MCF 10A (cell line): Measurements from ENCODE around the gene PNPLA5. TPM values are rescaled to one million over a fixed set of nuclear protein-coding genes. Genes with fewer than 3 reads are reported as not detected.

Experiments used
- BruUV-seq: library from RNA; stranded (reverse); fragments of 400-500 nt; replicated peaks from 2 replicates; lab custom pipeline; 2021; lab: Mats Ljungman, UMichigan
- CTCF ChIA-PET: fragments of 300-600 bp; sonication (Branson Sonifier 250); formaldehyde crosslinking; extraction: SDS; loops from one replicate; lab custom pipeline; 2021; ENCODE audit warnings: antibody characterized with exemption, inconsistent platforms; lab: Yijun Ruan, JAX
- POLR2A ChIA-PET: fragments of 300-600, 350-650 bp; sonication (Branson Sonifier 250); formaldehyde crosslinking; extraction: SDS; loops from one replicate; lab custom pipeline; 2020; ENCODE audit warnings: antibody characterized with exemption, inconsistent platforms; lab: Yijun Ruan, JAX
- DNase-seq: peaks from one replicate; pipeline ENCODE4 v3.0.0-alpha.2; 2018; ENCODE audit not compliant: unreplicated experiment
- H3K27ac Mint-ChIP-seq: one replicate; pipeline ENCODE4 v1.8.0; 2022; ENCODE audit warnings: mild to moderate bottlenecking, low read depth, mixed read lengths; ENCODE audit not compliant: unreplicated experiment
- H3K27me3 Mint-ChIP-seq: one replicate; pipeline ENCODE4 v1.8.0; 2022; ENCODE audit warnings: mixed read lengths; ENCODE audit not compliant: insufficient read depth, unreplicated experiment
- H3K36me3 Mint-ChIP-seq: one replicate; pipeline ENCODE4 v1.8.0; 2022; ENCODE audit warnings: mild to moderate bottlenecking, moderate library complexity, mixed read lengths; ENCODE audit not compliant: insufficient read depth, unreplicated experiment
- H3K4me1 Mint-ChIP-seq: one replicate; pipeline ENCODE4 v1.8.0; 2022; ENCODE audit warnings: mixed read lengths; ENCODE audit not compliant: insufficient read depth, unreplicated experiment
- H3K4me3 Mint-ChIP-seq: one replicate; pipeline ENCODE4 v1.8.0; 2022; ENCODE audit warnings: mild to moderate bottlenecking, moderate library complexity, mixed read lengths; ENCODE audit not compliant: unreplicated experiment
- H3K9me3 Mint-ChIP-seq: one replicate; pipeline ENCODE4 v1.8.0; 2022; ENCODE audit warnings: mixed read lengths; ENCODE audit not compliant: unreplicated experiment
- intact Hi-C: fragments of 100-400 bp; cut with micrococcal nuclease; formaldehyde crosslinking; loops from 2 replicates; pipeline ENCODE4 v1.14.1; 2022
- total RNA-seq: library from RNA; stranded (reverse); gene quantifications from 2 replicates; pipeline ENCODE4 v1.2.3, GENCODE V29; 2022
- TF ChIP-seq, protein P1 (sequence below): fragments of 200-600 bp; IDR thresholded peaks from one replicate; pipeline ENCODE4 v1.8.0; 2022; ENCODE audit warnings: antibody characterized with exemption, mild to moderate bottlenecking; ENCODE audit not compliant: unreplicated experiment

PNPLA5 gene
- total RNA-seq, 1 experiment from 2014 or later, result not detected

GRCh38 chr22:43928468-43928867 lies 36.7 kb upstream of the PNPLA5 start:
- no peak overlapping the region for H3K27ac Mint-ChIP-seq
- DNase-seq, result no peak
- TF ChIP-seq, protein P1, sequence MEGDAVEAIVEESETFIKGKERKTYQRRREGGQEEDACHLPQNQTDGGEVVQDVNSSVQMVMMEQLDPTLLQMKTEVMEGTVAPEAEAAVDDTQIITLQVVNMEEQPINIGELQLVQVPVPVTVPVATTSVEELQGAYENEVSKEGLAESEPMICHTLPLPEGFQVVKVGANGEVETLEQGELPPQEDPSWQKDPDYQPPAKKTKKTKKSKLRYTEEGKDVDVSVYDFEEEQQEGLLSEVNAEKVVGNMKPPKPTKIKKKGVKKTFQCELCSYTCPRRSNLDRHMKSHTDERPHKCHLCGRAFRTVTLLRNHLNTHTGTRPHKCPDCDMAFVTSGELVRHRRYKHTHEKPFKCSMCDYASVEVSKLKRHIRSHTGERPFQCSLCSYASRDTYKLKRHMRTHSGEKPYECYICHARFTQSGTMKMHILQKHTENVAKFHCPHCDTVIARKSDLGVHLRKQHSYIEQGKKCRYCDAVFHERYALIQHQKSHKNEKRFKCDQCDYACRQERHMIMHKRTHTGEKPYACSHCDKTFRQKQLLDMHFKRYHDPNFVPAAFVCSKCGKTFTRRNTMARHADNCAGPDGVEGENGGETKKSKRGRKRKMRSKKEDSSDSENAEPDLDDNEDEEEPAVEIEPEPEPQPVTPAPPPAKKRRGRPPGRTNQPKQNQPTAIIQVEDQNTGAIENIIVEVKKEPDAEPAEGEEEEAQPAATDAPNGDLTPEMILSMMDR, result no peak
- H3K9me3 Mint-ChIP-seq, result no peaks in the 10 kb centered on the region
- peaks cover 19% of the 10 kb centered on the region for H3K4me1 Mint-ChIP-seq
- intact Hi-C loops, result no loop called here
- ChIA-PET CTCF (interaction anchor here (1.0 kb wide), 1 partner anchor 18 kb away, joined by 6 read pairs; no protein-coding TSS in a partner anchor), POLR2A (interaction anchor here (1.7 to 2.6 kb wide), 2 partner anchors 13 to 26 kb away, joined by 5 to 18 read pairs; partner anchors contain the start of gene SAMM50)
- H3K27me3 Mint-ChIP-seq, result no peaks in the 10 kb centered on the region
- H3K4me3 Mint-ChIP-seq, result no peak overlapping the region
- peaks cover 50% of the 10 kb centered on the region for H3K36me3 Mint-ChIP-seq
- BruUV-seq, result no TSS peak

DNA sequence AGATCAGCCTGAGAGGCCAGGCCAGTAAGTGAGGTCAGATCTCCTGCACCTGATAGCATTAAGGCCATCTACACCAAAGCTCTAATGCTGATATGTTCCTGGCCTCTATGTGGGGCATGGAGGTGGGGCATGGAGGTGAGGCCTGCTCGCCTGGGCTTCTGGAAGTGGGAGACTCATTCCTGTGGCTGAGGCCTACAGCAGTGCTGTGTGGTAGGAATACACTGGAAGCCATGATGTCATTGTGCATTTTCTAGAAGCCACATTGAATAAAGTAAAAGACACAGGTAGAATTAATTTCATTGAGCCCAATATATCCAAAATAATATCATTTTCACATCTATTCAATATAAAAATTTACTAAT lies 34.5 kb upstream of the PNPLA5 start:
- no peak overlapping the region for H3K4me3 Mint-ChIP-seq
- H3K9me3 Mint-ChIP-seq, result no peaks in the 10 kb centered on the region
- intact Hi-C loops, result no loop called here
- peak overlapping the region; percentile 90 for H3K27ac Mint-ChIP-seq
- peaks cover 29% of the 10 kb centered on the region for H3K36me3 Mint-ChIP-seq
- ChIA-PET CTCF (interaction anchor here (0.6 to 1.1 kb wide), 2 partner anchors 20 to 844 kb away, joined by 3 read pairs; no protein-coding TSS in a partner anchor), POLR2A (interaction anchor here (1.0 to 2.5 kb wide), 7 partner anchors 8 to 36 kb away, joined by 3 to 30 read pairs (median 5); partner anchors contain the start of gene SAMM50)
- H3K27me3 Mint-ChIP-seq, result no peaks in the 10 kb centered on the region
- no TSS peak for BruUV-seq
- no peak for DNase-seq
- peaks cover 31% of the 10 kb centered on the region for H3K4me1 Mint-ChIP-seq
- TF ChIP-seq, protein P1, result no peak

DNA sequence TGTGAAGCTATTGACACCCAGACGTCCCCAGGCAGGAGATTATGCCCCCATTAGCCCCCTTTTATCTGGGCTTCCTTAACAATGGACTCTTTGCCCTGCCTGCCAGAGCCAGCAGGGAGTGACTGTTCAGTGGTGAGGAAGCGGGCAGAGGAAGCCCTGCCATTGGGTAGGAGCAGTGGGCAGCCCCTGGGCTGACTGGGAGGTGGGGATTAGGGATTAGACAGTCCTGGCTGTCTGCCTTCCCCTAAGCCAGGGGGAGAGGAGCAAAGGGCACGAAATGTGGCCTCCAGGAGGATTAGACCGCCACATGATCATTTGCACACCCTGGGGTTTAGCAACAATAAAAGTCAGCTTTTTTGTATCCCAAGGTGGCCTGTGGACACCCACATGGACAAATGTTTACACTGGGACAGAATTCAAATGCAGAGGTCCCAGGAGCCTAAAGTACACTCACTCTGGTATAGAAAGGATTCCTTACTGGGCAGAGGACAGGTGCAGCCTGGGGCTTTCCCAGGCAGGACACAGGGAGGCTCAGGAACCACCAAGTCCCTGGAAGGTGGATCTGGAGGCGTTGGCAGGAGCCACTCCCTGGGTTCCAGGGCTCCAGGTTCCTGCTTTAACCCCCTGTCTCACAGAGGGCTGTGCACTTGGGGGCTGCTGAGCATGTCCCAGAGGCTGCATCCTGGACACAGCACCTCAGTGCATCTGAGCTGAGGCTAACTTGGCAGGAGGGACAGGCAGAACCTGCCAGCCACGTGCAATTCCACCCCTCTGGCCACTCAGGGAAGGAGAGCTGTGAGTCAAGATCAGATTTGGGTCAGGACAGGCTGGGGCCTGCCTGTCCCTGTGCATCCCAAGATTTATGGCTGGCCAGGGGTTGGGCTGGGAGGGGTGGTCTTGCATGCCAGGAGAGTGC lies 33.9 kb upstream of the PNPLA5 start:
- no TSS peak for BruUV-seq
- ChIA-PET CTCF (interaction anchor here (0.7 to 1.1 kb wide), 2 partner anchors 20 to 69 kb away, joined by 3 read pairs; no protein-coding TSS in a partner anchor), POLR2A (interaction anchor here (0.6 to 2.5 kb wide), 9 partner anchors 9 to 640 kb away, joined by 3 to 30 read pairs (median 4); partner anchors contain the start of gene SAMM50)
- intact Hi-C loops, result no loop called here
- peak overlapping the region; percentile 83 for H3K4me3 Mint-ChIP-seq
- no peaks in the 10 kb centered on the region for H3K9me3 Mint-ChIP-seq
- H3K36me3 Mint-ChIP-seq, result peaks cover 22% of the 10 kb centered on the region
- TF ChIP-seq, protein P1, result no peak
- peak; percentile 85 for DNase-seq
- H3K27me3 Mint-ChIP-seq, result no peaks in the 10 kb centered on the region
- peaks cover 35% of the 10 kb centered on the region for H3K4me1 Mint-ChIP-seq
- peak overlapping the region; percentile 90 for H3K27ac Mint-ChIP-seq

DNA sequence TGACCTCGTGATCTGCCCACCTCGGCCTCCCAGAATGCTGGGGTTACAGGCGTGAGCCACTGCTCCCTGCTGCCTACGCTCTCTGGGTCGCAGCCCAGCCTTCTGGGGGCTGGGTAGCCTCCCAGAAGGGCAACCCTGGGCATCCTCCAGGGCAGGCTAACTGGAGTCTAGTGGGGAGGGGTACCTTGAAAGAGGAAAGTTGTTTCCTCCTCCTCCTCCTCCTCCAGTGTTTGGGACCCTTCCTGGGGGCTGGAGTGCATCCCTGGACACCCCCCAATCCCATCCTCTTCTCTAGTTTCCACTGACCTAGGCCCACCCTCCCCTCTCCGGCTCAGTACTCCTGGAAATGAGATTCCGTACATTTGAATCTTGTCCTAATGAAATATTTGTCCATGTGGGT lies 33.1 kb upstream of the PNPLA5 start:
- TF ChIP-seq, protein P1, result no peak
- Mint-ChIP-seq H3K4me3 (peak overlapping the region; percentile 83), H3K36me3 (peaks cover 15% of the 10 kb centered on the region), H3K27me3 (no peaks in the 10 kb centered on the region), H3K27ac (peak overlapping the region; percentile 90), H3K9me3 (no peaks in the 10 kb centered on the region), H3K4me1 (peaks cover 37% of the 10 kb centered on the region)
- DNase-seq, result no peak
- POLR2A ChIA-PET, result interaction anchor here (1.3 to 2.5 kb wide), 6 partner anchors 8 to 30 kb away, joined by 3 to 30 read pairs (median 5); partner anchors contain the start of gene SAMM50
- intact Hi-C loops, result no loop called here
- CTCF ChIA-PET, result interaction anchor here (0.7 kb wide), 1 partner anchor 69 kb away, joined by 3 read pairs; no protein-coding TSS in a partner anchor
- no TSS peak for BruUV-seq
